ENCODE measurements around the gene BIRC2.

BIRC2 gene

GRCh38 chr11:102341844-102342318 is 5.1 kb upstream of the BIRC2 start:
- Histone ChIP-seq H2BK12ac (ENCODE audit: low read length) (no peak overlapping the region), H3K9me3 (replicated peaks in 1 of 2; ENCODE audit: control insufficient read depth in 2 of 2, insufficient read depth in 1 of 2, low read depth in 1 of 2, low read length in 2 of 2) (no peaks in the 10 kb centered on the region), H3K4me3 (ENCODE audit: low read length in 2 of 2) (no peak overlapping the region), H3K4me1 (ENCODE audit: control insufficient read depth in 2 of 2, insufficient read depth in 1 of 2, low read depth in 1 of 2, low read length in 2 of 2) (peaks cover 0 to 3% of the 10 kb centered on the region in 2 donors), H3K4me2 (ENCODE audit: insufficient read depth, low read length, poor library complexity, severe bottlenecking) (no peak overlapping the region), H2BK15ac (ENCODE audit: low read length) (no peak overlapping the region), H2BK120ac (ENCODE audit: low read depth, low read length) (no peak overlapping the region), H3K4ac (ENCODE audit: low read length) (no peak overlapping the region), H3K27me3 (ENCODE audit: control insufficient read depth in 3 of 3, insufficient read depth in 3 of 3, low read depth in 1 of 3, low read length in 3 of 3) (peaks cover 0 to 10% (median 0%) of the 10 kb centered on the region in 3 experiments), H3K23ac (ENCODE audit: low read depth, low read length, poor library complexity) (no peak overlapping the region), H2AK5ac (ENCODE audit: low read depth, low read length) (no peak overlapping the region), H2AFZ (ENCODE audit: low read length) (no peak overlapping the region), H3K18ac (ENCODE audit: low read length) (no peak overlapping the region), H3K14ac (ENCODE audit: low read length) (no peak overlapping the region), H3K36me3 (replicated peaks in 1 of 2; ENCODE audit: control insufficient read depth in 2 of 2, insufficient read depth in 2 of 2, low read length in 2 of 2) (no peaks in the 10 kb centered on the region), H3K27ac (replicated peaks; ENCODE audit: low read length) (no peak overlapping the region), H4K91ac (ENCODE audit: low read depth, low read length, poor library complexity) (no peak overlapping the region), H2BK5ac (ENCODE audit: low read length) (no peak overlapping the region), H3K9ac (ENCODE audit: low read depth, low read length, poor library complexity) (no peak overlapping the region), H4K8ac (ENCODE audit: low read depth, low read length) (no peak overlapping the region), H3K79me1 (ENCODE audit: low read depth, low read length) (no peaks in the 10 kb centered on the region)
- DNase-seq (ENCODE audit: low spot score) = peak; percentile 81
- no CpG with 5 or more reads among the region's 1 CpG for WGBS, 2 donors (ENCODE audit: extremely low coverage in 2 of 2, insufficient read length in 2 of 2, insufficient replicate concordance in 1 of 2)

DNA sequence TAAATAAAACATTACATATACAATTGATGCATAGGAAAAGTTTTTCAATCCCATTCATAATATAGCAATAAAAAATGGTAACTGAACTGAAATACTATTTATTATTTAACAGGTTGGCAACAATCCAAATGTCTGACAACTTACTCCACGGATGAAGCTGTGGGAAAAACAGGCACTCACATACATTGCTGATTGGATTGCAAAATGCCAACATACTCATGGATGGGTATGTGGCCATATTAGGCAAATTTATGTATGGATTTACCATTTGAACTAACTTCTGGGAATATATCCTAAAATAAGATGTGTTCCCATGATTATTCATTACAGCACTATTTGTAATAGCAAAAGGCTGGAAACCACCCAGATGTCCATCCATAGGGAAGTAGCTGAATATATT is 3.2 kb upstream of the BIRC2 start:
- DNase-seq (ENCODE audit: low spot score) = no peak
- Histone ChIP-seq H3K18ac (ENCODE audit: low read length) (no peak overlapping the region), H3K14ac (ENCODE audit: low read length) (no peak overlapping the region), H3K27ac (replicated peaks; ENCODE audit: low read length) (no peak overlapping the region), H4K91ac (ENCODE audit: low read depth, low read length, poor library complexity) (no peak overlapping the region), H2BK120ac (ENCODE audit: low read depth, low read length) (no peak overlapping the region), H2AK5ac (ENCODE audit: low read depth, low read length) (no peak overlapping the region), H3K9me3 (replicated peaks in 1 of 2; ENCODE audit: control insufficient read depth in 2 of 2, insufficient read depth in 1 of 2, low read depth in 1 of 2, low read length in 2 of 2) (no peaks in the 10 kb centered on the region), H3K27me3 (ENCODE audit: control insufficient read depth in 3 of 3, insufficient read depth in 3 of 3, low read depth in 1 of 3, low read length in 3 of 3) (peaks cover 0 to 3% (median 0%) of the 10 kb centered on the region in 3 experiments), H3K9ac (ENCODE audit: low read depth, low read length, poor library complexity) (no peak overlapping the region), H3K4me1 (ENCODE audit: control insufficient read depth in 2 of 2, insufficient read depth in 1 of 2, low read depth in 1 of 2, low read length in 2 of 2) (peaks cover 0 to 7% of the 10 kb centered on the region in 2 donors), H2BK15ac (ENCODE audit: low read length) (no peak overlapping the region), H2BK12ac (ENCODE audit: low read length) (no peak overlapping the region), H3K23ac (ENCODE audit: low read depth, low read length, poor library complexity) (no peak overlapping the region), H2BK5ac (ENCODE audit: low read length) (no peak overlapping the region), H3K36me3 (replicated peaks in 1 of 2; ENCODE audit: control insufficient read depth in 2 of 2, insufficient read depth in 2 of 2, low read length in 2 of 2) (no peaks in the 10 kb centered on the region), H2AFZ (ENCODE audit: low read length) (no peak overlapping the region), H3K4ac (ENCODE audit: low read length) (no peak overlapping the region), H3K79me1 (ENCODE audit: low read depth, low read length) (no peaks in the 10 kb centered on the region), H3K4me2 (ENCODE audit: insufficient read depth, low read length, poor library complexity, severe bottlenecking) (no peak overlapping the region), H4K8ac (ENCODE audit: low read depth, low read length) (no peak overlapping the region), H3K4me3 (ENCODE audit: low read length in 2 of 2) (no peak overlapping the region)
- no CpG with 5 or more reads among the region's 1 CpG for WGBS, 2 donors (ENCODE audit: extremely low coverage in 2 of 2, insufficient read length in 2 of 2, insufficient replicate concordance in 1 of 2)

DNA sequence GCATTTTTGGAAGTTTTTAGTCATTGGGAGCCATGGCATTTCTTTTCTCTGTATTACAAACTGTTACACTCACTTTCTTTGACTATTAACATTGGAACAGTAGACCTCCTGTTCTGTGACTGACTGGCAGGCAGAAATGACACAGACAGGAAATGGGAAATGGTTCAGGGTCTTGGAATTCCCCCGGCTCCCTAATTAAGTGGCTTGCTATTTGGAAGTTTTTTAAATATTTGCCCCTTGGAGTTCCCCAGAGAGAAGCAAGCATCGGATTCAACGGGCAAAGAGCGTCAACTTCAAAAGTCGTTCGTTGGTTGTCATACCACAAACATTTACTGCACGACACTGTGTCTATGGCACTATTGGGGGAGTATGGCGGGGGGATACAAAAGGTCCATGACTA is 1.1 kb upstream of the BIRC2 start:
- H4K91ac ChIP-seq (ENCODE audit: low read depth, low read length, poor library complexity) = no peak overlapping the region
- H2BK12ac ChIP-seq (ENCODE audit: low read length) = no peak overlapping the region
- H3K4me3 ChIP-seq (ENCODE audit: low read length in 2 of 2) = peak overlapping the region in 1 of 2 donors; percentile 61
- H3K27me3 ChIP-seq (ENCODE audit: control insufficient read depth in 3 of 3, insufficient read depth in 3 of 3, low read depth in 1 of 3, low read length in 3 of 3) = no peaks in the 10 kb centered on the region
- H3K36me3 ChIP-seq (replicated peaks in 1 of 2; ENCODE audit: control insufficient read depth in 2 of 2, insufficient read depth in 2 of 2, low read length in 2 of 2) = peaks cover 0 to 7% of the 10 kb centered on the region in 2 donors
- no peaks in the 10 kb centered on the region for H3K79me1 ChIP-seq (ENCODE audit: low read depth, low read length)
- H3K9ac ChIP-seq (ENCODE audit: low read depth, low read length, poor library complexity) = no peak overlapping the region
- H3K27ac ChIP-seq (replicated peaks; ENCODE audit: low read length) = no peak overlapping the region
- no peak overlapping the region for H2BK5ac ChIP-seq (ENCODE audit: low read length)
- H3K14ac ChIP-seq (ENCODE audit: low read length) = no peak overlapping the region
- no peak overlapping the region for H2AK5ac ChIP-seq (ENCODE audit: low read depth, low read length)
- H3K23ac ChIP-seq (ENCODE audit: low read depth, low read length, poor library complexity) = no peak overlapping the region
- H2BK120ac ChIP-seq (ENCODE audit: low read depth, low read length) = no peak overlapping the region
- H2AFZ ChIP-seq (ENCODE audit: low read length) = peak overlapping the region; percentile 96
- H2BK15ac ChIP-seq (ENCODE audit: low read length) = no peak overlapping the region
- peak; percentile 1 for DNase-seq (ENCODE audit: low spot score)
- no peak overlapping the region for H3K4ac ChIP-seq (ENCODE audit: low read length)
- no peak overlapping the region for H4K8ac ChIP-seq (ENCODE audit: low read depth, low read length)
- no peaks in the 10 kb centered on the region for H3K9me3 ChIP-seq (replicated peaks in 1 of 2; ENCODE audit: control insufficient read depth in 2 of 2, insufficient read depth in 1 of 2, low read depth in 1 of 2, low read length in 2 of 2)
- no CpG with 5 or more reads among the region's 8 CpGs for whole genome bisulfite sequencing, 2 donors (ENCODE audit: extremely low coverage in 2 of 2, insufficient read length in 2 of 2, insufficient replicate concordance in 1 of 2)
- H3K4me1 ChIP-seq (ENCODE audit: control insufficient read depth in 2 of 2, insufficient read depth in 1 of 2, low read depth in 1 of 2, low read length in 2 of 2) = peaks cover 0 to 26% of the 10 kb centered on the region in 2 donors
- no peak overlapping the region for H3K18ac ChIP-seq (ENCODE audit: low read length)
- no peak overlapping the region for H3K4me2 ChIP-seq (ENCODE audit: insufficient read depth, low read length, poor library complexity, severe bottlenecking)

GRCh38 chr11:102346456-102346747 is 612 bp upstream of the BIRC2 start:
- Histone ChIP-seq H3K9ac (ENCODE audit: low read depth, low read length, poor library complexity) (peak overlapping the region; percentile 91), H2BK15ac (ENCODE audit: low read length) (no peak overlapping the region), H3K79me1 (ENCODE audit: low read depth, low read length) (no peaks in the 10 kb centered on the region), H2BK12ac (ENCODE audit: low read length) (no peak overlapping the region), H3K27me3 (ENCODE audit: control insufficient read depth in 3 of 3, insufficient read depth in 3 of 3, low read depth in 1 of 3, low read length in 3 of 3) (no peaks in the 10 kb centered on the region), H3K18ac (ENCODE audit: low read length) (peak overlapping the region; percentile 91), H2AK5ac (ENCODE audit: low read depth, low read length) (no peak overlapping the region), H3K9me3 (replicated peaks in 1 of 2; ENCODE audit: control insufficient read depth in 2 of 2, insufficient read depth in 1 of 2, low read depth in 1 of 2, low read length in 2 of 2) (no peaks in the 10 kb centered on the region), H3K4me1 (ENCODE audit: control insufficient read depth in 2 of 2, insufficient read depth in 1 of 2, low read depth in 1 of 2, low read length in 2 of 2) (peaks cover 0 to 26% of the 10 kb centered on the region in 2 donors), H2AFZ (ENCODE audit: low read length) (peak overlapping the region; percentile 96), H2BK5ac (ENCODE audit: low read length) (peak overlapping the region; percentile 53), H3K36me3 (replicated peaks in 1 of 2; ENCODE audit: control insufficient read depth in 2 of 2, insufficient read depth in 2 of 2, low read length in 2 of 2) (peaks cover 0 to 12% of the 10 kb centered on the region in 2 donors), H2BK120ac (ENCODE audit: low read depth, low read length) (no peak overlapping the region), H3K23ac (ENCODE audit: low read depth, low read length, poor library complexity) (no peak overlapping the region), H3K14ac (ENCODE audit: low read length) (peak overlapping the region; percentile 94), H4K8ac (ENCODE audit: low read depth, low read length) (no peak overlapping the region), H3K4me2 (ENCODE audit: insufficient read depth, low read length, poor library complexity, severe bottlenecking) (peak overlapping the region; percentile 78), H3K4ac (ENCODE audit: low read length) (no peak overlapping the region), H3K4me3 (ENCODE audit: low read length in 2 of 2) (peak overlapping the region; percentile 61 to 85), H4K91ac (ENCODE audit: low read depth, low read length, poor library complexity) (no peak overlapping the region), H3K27ac (replicated peaks; ENCODE audit: low read length) (peak overlapping the region; percentile 82)
- no peak for DNase-seq (ENCODE audit: low spot score)
- no CpG with 5 or more reads among the region's 5 CpGs for WGBS, 2 donors (ENCODE audit: extremely low coverage in 2 of 2, insufficient read length in 2 of 2, insufficient replicate concordance in 1 of 2)

Data from neuronal stem cell (in vitro differentiated cells).